KMS-11 (cell line): ENCODE results near the gene GRB2.

Experiments used
- H2AFZ ChIP-seq: fragments of 200-600 bp; sonication (generic); 2 replicates; pipeline ENCODE4 v1.6.1; 2016; ENCODE audit warnings: antibody characterized with exemption, mixed run types, low read depth
- H3K27ac ChIP-seq: fragments of 200-600 bp; sonication (generic); 2 replicates; pipeline ENCODE4 v1.6.1; 2016; ENCODE audit warnings: mild to moderate bottlenecking, mixed run types
- H3K27me3 ChIP-seq: fragments of 200-600 bp; sonication (generic); 2 replicates; pipeline ENCODE4 v1.6.1; 2017; ENCODE audit warnings: mild to moderate bottlenecking, low read depth, mixed run types, moderate library complexity; ENCODE audit not compliant: insufficient read depth
- H3K36me3 ChIP-seq: fragments of 200-600 bp; sonication (generic); 2 replicates; pipeline ENCODE4 v1.6.1; 2017; ENCODE audit warnings: mild to moderate bottlenecking, mixed run types; ENCODE audit not compliant: insufficient read depth
- H3K4me1 ChIP-seq: fragments of 200-600 bp; sonication (generic); 2 replicates; pipeline ENCODE4 v1.6.1; 2016; ENCODE audit warnings: mild to moderate bottlenecking, low read depth, mixed run types; ENCODE audit not compliant: poor library complexity, severe bottlenecking
- H3K4me2 ChIP-seq: fragments of 200-600 bp; sonication (generic); 2 replicates; pipeline ENCODE4 v1.7.0; 2016; ENCODE audit warnings: mild to moderate bottlenecking, mixed run types
- H3K4me3 ChIP-seq: fragments of 200-600 bp; sonication (generic); IDR thresholded peaks from 2 replicates; pipeline ENCODE4 v1.6.1; 2017; ENCODE audit warnings: low read depth, low read length, mixed read lengths; ENCODE audit not compliant: insufficient read depth
- H3K79me2 ChIP-seq: fragments of 200-600 bp; sonication (generic); 2 replicates; pipeline ENCODE4 v1.6.1; 2016; ENCODE audit warnings: low read depth, mixed run types; ENCODE audit not compliant: insufficient read depth
- H3K9ac ChIP-seq: fragments of 200-600 bp; sonication (generic); 2 replicates; pipeline ENCODE4 v1.6.1; 2016; ENCODE audit warnings: mild to moderate bottlenecking, mixed run types
- H4K20me1 ChIP-seq: fragments of 200-600 bp; sonication (generic); 2 replicates; pipeline ENCODE4 v1.6.1; 2016; ENCODE audit warnings: mild to moderate bottlenecking, mixed run types; ENCODE audit not compliant: insufficient read depth
- TF ChIP-seq, protein P1 (sequence below): fragments of 200-600 bp; sonication (generic); conservative IDR thresholded peaks from 2 replicates; pipeline ENCODE4 v1.6.1; 2017; ENCODE audit warnings: low read depth, mild to moderate bottlenecking, antibody characterized with exemption, low read length, moderate library complexity, mixed read lengths

Gene GRB2

DNA sequence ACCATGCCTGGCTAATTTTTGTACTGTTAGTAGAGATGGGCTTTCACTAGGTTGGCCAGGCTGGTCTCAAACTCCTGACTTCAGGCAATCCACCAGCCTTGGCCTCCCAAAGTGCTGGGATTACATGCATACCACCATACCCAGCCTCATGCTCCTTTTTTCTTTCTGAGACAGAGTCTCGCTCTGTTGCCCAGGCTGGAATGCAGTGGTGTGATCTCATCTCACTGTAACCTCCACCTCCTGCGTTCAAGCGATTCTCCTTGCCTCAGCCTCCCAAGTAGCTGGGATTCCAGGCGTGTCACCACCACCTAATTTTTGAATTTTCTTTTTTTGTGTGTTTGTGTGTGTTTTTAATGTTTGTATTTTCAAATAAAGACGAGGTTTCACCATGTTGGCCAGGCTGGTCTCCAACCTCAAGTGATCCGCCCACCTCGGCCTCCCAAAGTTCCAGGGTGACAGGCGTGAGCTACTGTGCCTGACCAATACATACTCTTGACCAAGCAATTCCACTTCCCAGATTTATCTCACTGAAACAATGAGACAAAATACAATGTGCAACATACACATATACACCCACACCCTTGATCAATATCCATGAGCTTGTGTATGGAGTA is 5.0 kb downstream of the GRB2 start:
- peaks cover 33% of the 10 kb centered on the region for H3K4me1 ChIP-seq
- no peak overlapping the region for H2AFZ ChIP-seq
- no peak overlapping the region for H3K27ac ChIP-seq
- no peak overlapping the region for H3K9ac ChIP-seq
- peaks cover 99% of the 10 kb centered on the region for H3K79me2 ChIP-seq
- no peaks in the 10 kb centered on the region for H3K27me3 ChIP-seq
- H3K4me3 ChIP-seq: no peak overlapping the region
- H3K4me2 ChIP-seq: no peak overlapping the region
- peaks cover 24% of the 10 kb centered on the region for H4K20me1 ChIP-seq
- H3K36me3 ChIP-seq: no peaks in the 10 kb centered on the region; the same call in 1 of the 2 replicates
- TF ChIP-seq, protein P1, sequence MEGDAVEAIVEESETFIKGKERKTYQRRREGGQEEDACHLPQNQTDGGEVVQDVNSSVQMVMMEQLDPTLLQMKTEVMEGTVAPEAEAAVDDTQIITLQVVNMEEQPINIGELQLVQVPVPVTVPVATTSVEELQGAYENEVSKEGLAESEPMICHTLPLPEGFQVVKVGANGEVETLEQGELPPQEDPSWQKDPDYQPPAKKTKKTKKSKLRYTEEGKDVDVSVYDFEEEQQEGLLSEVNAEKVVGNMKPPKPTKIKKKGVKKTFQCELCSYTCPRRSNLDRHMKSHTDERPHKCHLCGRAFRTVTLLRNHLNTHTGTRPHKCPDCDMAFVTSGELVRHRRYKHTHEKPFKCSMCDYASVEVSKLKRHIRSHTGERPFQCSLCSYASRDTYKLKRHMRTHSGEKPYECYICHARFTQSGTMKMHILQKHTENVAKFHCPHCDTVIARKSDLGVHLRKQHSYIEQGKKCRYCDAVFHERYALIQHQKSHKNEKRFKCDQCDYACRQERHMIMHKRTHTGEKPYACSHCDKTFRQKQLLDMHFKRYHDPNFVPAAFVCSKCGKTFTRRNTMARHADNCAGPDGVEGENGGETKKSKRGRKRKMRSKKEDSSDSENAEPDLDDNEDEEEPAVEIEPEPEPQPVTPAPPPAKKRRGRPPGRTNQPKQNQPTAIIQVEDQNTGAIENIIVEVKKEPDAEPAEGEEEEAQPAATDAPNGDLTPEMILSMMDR: no peak

DNA sequence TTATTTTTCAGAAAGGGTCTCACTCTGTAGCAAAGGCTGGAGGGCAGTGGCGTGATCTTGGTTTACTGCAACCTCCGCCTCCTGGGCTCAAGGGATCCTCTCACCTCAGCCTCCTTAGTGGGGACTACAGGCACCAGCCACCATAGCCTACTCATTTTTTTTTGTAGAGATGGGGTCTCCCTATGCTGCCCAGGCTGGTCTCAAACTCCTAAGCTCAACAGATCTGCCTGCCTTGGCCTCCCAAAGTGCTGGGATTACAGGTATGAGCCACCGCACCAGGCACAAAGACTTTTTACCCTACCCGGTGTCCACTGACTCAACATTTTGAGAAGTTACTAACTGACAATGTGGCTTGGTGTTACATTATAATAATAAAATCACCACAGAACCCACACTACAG is 7.2 kb downstream of the GRB2 start:
- Histone ChIP-seq H3K27me3 (no peaks in the 10 kb centered on the region), H3K4me2 (no peak overlapping the region), H3K4me1 (peaks cover 41% of the 10 kb centered on the region), H3K27ac (no peak overlapping the region), H2AFZ (no peak overlapping the region), H3K36me3 (no peaks in the 10 kb centered on the region; the same call in 1 of the 2 replicates), H3K4me3 (no peak overlapping the region), H4K20me1 (peaks cover 33% of the 10 kb centered on the region), H3K9ac (no peak overlapping the region), H3K79me2 (peaks cover 99% of the 10 kb centered on the region)
- TF ChIP-seq, protein P1: no peak

DNA sequence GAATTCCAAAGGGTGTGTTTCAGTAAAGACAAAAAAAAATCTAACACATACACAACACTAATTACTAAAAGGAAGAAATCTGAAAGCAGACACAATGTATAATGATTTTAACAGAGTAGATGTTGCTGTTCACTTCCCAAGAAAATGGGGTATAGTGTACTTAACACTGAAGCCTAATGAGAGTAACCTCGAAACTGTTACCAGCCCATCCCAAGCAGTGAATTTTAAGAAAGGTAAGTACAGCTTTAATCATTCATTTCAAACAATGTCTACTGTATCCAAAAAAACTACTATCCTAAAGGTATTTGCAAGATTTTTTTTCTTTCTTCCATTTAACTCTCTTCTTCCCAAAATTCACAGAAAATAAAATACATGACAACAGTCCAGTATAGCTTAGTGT is 8.3 kb downstream of the GRB2 start:
- no peak overlapping the region for H3K4me2 ChIP-seq
- H4K20me1 ChIP-seq: peaks cover 29% of the 10 kb centered on the region

DNA sequence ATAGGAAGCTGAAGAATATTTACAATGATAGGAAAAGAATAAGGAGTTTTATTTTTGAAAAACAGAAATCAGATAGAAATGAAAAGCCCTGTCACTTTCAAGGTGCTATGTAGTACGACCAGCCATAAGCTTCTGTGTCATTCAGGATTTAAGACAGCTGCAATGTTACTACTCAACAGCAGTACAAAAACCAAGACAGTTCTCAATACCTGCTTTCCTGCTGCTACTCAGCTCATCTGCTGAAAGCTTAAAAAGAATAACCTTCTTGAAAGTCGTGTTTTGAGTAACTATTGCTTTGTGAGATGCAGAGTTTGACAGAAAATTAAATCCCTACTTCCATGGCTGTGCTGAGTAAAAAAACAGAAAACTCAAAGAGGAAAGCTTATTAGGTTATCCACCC is 8.7 kb downstream of the GRB2 start:
- TF ChIP-seq, protein P1: no peak
- H3K36me3 ChIP-seq: no peaks in the 10 kb centered on the region; the same call in 1 of the 2 replicates
- H3K27ac ChIP-seq: no peak overlapping the region
- H3K4me1 ChIP-seq: peaks cover 35% of the 10 kb centered on the region
- no peak overlapping the region for H3K4me2 ChIP-seq
- H3K9ac ChIP-seq: no peak overlapping the region
- peaks cover 25% of the 10 kb centered on the region for H4K20me1 ChIP-seq
- H3K27me3 ChIP-seq: no peaks in the 10 kb centered on the region
- no peak overlapping the region for H2AFZ ChIP-seq
- no peak overlapping the region for H3K4me3 ChIP-seq
- H3K79me2 ChIP-seq: peaks cover 99% of the 10 kb centered on the region

More for the DNA sequence above, 8.3 kb downstream of the GRB2 start:
- Histone ChIP-seq H2AFZ (no peak overlapping the region), H3K36me3 (no peaks in the 10 kb centered on the region; the same call in 1 of the 2 replicates), H3K9ac (no peak overlapping the region), H3K27me3 (no peaks in the 10 kb centered on the region), H3K4me1 (peaks cover 39% of the 10 kb centered on the region), H3K27ac (no peak overlapping the region), H3K4me3 (no peak overlapping the region), H3K79me2 (peaks cover 99% of the 10 kb centered on the region)
- TF ChIP-seq, protein P1: no peak
